A375 (cell line): ENCODE measurements around the gene MYEF2. TPM values are rescaled to one million over a fixed set of nuclear protein-coding genes. Genes with fewer than 3 reads are reported as not detected.

Experiments
- total RNA-seq: library from RNA; depleted of rRNA; stranded (reverse); fragments of >200 nt; shearing (Covaris generic); gene quantifications from 2 replicates; pipeline ENCODE4 v1.2.3, GENCODE V29; 2014; rRNA removed

The MYEF2 gene
- total RNA-seq = 14.2 and 16.9 TPM in 2 replicates

GRCh38 chr15:48177766-48178647 lies at the start of gene MYEF2:
Gene MYEF2, minus strand, starts transcription at chr15:48178295. Its CDS starts 58 bp downstream, at chr15:48178237.

GRCh38 chr15:48205981-48206380 lies 27.9 kb upstream of the MYEF2 start, which contains the start of gene SLC12A1:
Gene SLC12A1, plus strand, starts transcription at chr15:48206302. Its CDS starts 1,418 bp downstream, at chr15:48207720.

DNA sequence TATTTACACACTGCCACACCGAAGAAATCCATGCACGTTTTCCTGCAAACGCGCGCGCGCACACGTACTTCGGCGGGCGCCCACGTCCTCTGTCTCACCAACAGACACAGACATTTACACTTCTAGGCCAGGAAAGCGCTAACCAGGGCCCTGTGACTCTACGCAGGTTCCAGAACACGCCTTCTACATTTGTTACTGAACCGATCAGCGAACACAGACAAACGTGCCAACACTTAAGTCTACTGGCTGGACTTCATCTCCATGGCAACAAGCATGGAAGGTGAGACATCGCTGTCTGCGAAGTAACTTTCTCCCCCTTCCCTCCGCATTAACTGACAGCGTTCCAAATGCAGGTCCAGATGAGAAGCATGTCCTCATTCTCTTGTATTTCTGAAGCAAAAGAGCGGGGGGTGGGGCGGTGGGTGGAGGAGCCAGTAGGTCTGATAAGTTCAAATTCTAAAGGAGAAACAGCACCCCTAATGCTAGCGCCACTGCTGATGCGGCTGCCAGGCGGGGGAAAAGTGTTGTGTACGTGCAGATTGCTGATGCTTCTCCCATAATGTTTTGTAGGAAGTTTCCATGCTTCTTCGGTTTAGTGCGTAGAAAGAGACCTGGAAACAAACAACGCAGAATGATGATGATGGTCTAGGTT lies 13.6 kb upstream of the MYEF2 start, which contains the start of gene CTXN2:
Gene CTXN2, plus strand, starts transcription at position 92 of the 652 bp plus-strand sequence. CDS start 9,636 bp downstream, outside the sequence.

GRCh38 chr15:48120745-48121144 lies 57.4 kb downstream of the MYEF2 start, which contains the start of gene SLC24A5:
Gene SLC24A5, plus strand, starts transcription at chr15:48120990. Its CDS starts 55 bp downstream, at chr15:48121045.

Other genes starting within 250 kb of the MYEF2 start
- gene SLC24A5, start 57.3 kb downstream of the MYEF2 start, total RNA-seq = not detected in 2 replicates
- gene CTXN2, start 13.4 kb upstream of the MYEF2 start, total RNA-seq = not detected in 2 replicates
- gene SLC12A1, start 28.0 kb upstream of the MYEF2 start, total RNA-seq = not detected in 2 replicates
- 120 and 137 TPM in 2 replicates for gene DUT, start 153.1 kb upstream of the MYEF2 start, total RNA-seq